Measurements from ENCODE around the gene GOLM1. TPM values are rescaled to one million over a fixed set of nuclear protein-coding genes. Genes with fewer than 3 reads are reported as not detected.

Gene GOLM1
- total RNA-seq, 1 experiment from 2014 or later = 71.6 TPM

DNA sequence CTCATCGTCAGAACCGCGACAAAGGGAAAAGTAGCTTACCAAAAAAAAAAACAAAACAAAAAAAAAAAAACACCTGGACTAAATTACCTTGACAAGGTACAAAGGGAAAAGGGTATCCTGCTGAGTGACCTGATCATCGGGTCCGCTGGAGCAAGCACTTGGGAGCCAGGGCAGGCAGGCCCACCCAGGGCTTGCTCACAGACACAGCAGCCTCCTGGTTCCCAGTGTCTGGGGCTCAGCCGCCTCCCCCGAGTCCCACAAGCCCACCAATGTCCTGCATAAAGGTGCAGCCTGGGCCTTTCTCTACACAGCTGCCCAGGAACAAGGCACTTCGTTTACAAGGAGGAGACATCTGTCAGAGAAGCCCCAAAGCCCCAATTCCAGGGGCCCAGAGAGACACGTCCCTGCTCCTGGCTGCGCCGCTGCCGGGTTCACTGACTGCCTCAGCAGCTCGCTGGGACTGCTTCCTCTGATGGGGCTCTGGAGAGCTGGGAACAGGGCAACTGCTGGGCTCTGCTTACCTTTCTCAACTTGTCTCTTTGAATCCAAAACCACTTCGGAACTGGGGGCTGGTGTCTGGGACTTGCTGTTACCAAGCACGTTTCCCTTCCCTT, 63.4 kb downstream of the GOLM1 start:
- no peak overlapping the region for H4K8ac ChIP-seq (replicated peaks; ENCODE audit: insufficient read length, low read depth, low read length)
- no peaks in the 10 kb centered on the region for H3K4me1 ChIP-seq (ENCODE audit: insufficient read depth, low read length)
- H3K23ac ChIP-seq (ENCODE audit: insufficient read length, low read depth, low read length) = no peak overlapping the region
- H4K91ac ChIP-seq (ENCODE audit: insufficient read length, low read depth, low read length) = no peak overlapping the region
- H3K56ac ChIP-seq (ENCODE audit: insufficient read length, low read depth, low read length) = no peak overlapping the region
- H3K4me3 Mint-ChIP-seq = no peak overlapping the region
- no peak overlapping the region for H2BK120ac ChIP-seq (ENCODE audit: low read depth, low read length, poor library complexity, severe bottlenecking)
- H2BK20ac ChIP-seq (ENCODE audit: low read depth, low read length, poor library complexity, severe bottlenecking) = no peak overlapping the region
- no peak for DNase-seq
- peaks cover 46 to 77% (median 72%) of the 10 kb centered on the region in 3 experiments; a peak in 6 of 7 replicates for H3K36me3 Mint-ChIP-seq (ENCODE audit: insufficient read depth in 1 of 3, low read depth in 3 of 3)
- H3K9ac ChIP-seq (ENCODE audit: extremely low read depth, insufficient read length, low read length) = no peak overlapping the region
- H2BK12ac ChIP-seq (ENCODE audit: insufficient read length, low read depth, low read length) = no peak overlapping the region
- H2BK5ac ChIP-seq (ENCODE audit: insufficient read length, low read length) = no peak overlapping the region
- H4K20me1 ChIP-seq (ENCODE audit: control insufficient read depth, insufficient read depth, insufficient read length) = no peaks in the 10 kb centered on the region
- H3K27ac ChIP-seq (ENCODE audit: insufficient read length, low read depth, low read length) = no peak overlapping the region
- peaks cover 3 to 16% of the 10 kb centered on the region in 2 experiments; a peak in 3 of 4 replicates for H3K4me1 Mint-ChIP-seq
- TF ChIP-seq, protein P1, sequence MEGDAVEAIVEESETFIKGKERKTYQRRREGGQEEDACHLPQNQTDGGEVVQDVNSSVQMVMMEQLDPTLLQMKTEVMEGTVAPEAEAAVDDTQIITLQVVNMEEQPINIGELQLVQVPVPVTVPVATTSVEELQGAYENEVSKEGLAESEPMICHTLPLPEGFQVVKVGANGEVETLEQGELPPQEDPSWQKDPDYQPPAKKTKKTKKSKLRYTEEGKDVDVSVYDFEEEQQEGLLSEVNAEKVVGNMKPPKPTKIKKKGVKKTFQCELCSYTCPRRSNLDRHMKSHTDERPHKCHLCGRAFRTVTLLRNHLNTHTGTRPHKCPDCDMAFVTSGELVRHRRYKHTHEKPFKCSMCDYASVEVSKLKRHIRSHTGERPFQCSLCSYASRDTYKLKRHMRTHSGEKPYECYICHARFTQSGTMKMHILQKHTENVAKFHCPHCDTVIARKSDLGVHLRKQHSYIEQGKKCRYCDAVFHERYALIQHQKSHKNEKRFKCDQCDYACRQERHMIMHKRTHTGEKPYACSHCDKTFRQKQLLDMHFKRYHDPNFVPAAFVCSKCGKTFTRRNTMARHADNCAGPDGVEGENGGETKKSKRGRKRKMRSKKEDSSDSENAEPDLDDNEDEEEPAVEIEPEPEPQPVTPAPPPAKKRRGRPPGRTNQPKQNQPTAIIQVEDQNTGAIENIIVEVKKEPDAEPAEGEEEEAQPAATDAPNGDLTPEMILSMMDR (conservative IDR thresholded peaks at IDR 0.05) = no peak
- H2AK5ac ChIP-seq (ENCODE audit: insufficient read length, low read length) = no peak overlapping the region
- H2AFZ ChIP-seq (ENCODE audit: low read length) = no peak overlapping the region
- no peak overlapping the region for H4K5ac ChIP-seq (ENCODE audit: insufficient read length, low read depth, low read length)
- H3K18ac ChIP-seq (ENCODE audit: insufficient read length, low read depth, low read length) = peak overlapping the region; percentile 18
- no peaks in the 10 kb centered on the region; the same call in 1 of the 2 replicates for H3K27me3 ChIP-seq (ENCODE audit: insufficient read depth, low read length)
- no peaks in the 10 kb centered on the region for H3K9me3 ChIP-seq (ENCODE audit: control insufficient read depth, low read depth, low read length)
- no peak overlapping the region for H2BK15ac ChIP-seq (ENCODE audit: low read depth, low read length)
- H3K4me2 ChIP-seq (ENCODE audit: insufficient read depth, insufficient read length, low read length) = no peak overlapping the region
- H3K9me3 Mint-ChIP-seq = no peaks in the 10 kb centered on the region
- H3K27me3 Mint-ChIP-seq (ENCODE audit: low read depth) = no peaks in the 10 kb centered on the region
- no peak overlapping the region for H3K14ac ChIP-seq (ENCODE audit: insufficient read depth, low read length)
- no peak overlapping the region for H3T11ph ChIP-seq (ENCODE audit: low read length)
- peak overlapping the region; percentile 53 to 90 (median 81); a peak in 6 of 7 replicates for H3K27ac Mint-ChIP-seq
- no CpG with 5 or more reads among the region's 15 CpGs for WGBS (ENCODE audit: extremely low coverage, insufficient read length, low lambda C conversion rate)
- no peak overlapping the region for H3K4ac ChIP-seq (ENCODE audit: low read depth, low read length)
- no peaks in the 10 kb centered on the region for H3K79me2 ChIP-seq (ENCODE audit: insufficient read depth, low read length)
- no peaks in the 10 kb centered on the region for H3K23me2 ChIP-seq (ENCODE audit: insufficient read length, low read depth, low read length, poor library complexity, severe bottlenecking)
- no peaks in the 10 kb centered on the region for H3K79me1 ChIP-seq (ENCODE audit: insufficient read depth, low read depth, low read length, poor library complexity, severe bottlenecking)

Measured in H9 (cell line).